GM20431 (cell line): Measurements from ENCODE around the gene IKZF5.

Experiments
- in situ Hi-C: fragments of 300-500 bp; cut with MseI, MboI; formaldehyde crosslinking; loops from one replicate; pipeline ENCODE4 v1.15.0; 2020; ENCODE audit warnings: low sequenced_read_pairs; ENCODE audit not compliant: unreplicated experiment

IKZF5 gene, protein sequence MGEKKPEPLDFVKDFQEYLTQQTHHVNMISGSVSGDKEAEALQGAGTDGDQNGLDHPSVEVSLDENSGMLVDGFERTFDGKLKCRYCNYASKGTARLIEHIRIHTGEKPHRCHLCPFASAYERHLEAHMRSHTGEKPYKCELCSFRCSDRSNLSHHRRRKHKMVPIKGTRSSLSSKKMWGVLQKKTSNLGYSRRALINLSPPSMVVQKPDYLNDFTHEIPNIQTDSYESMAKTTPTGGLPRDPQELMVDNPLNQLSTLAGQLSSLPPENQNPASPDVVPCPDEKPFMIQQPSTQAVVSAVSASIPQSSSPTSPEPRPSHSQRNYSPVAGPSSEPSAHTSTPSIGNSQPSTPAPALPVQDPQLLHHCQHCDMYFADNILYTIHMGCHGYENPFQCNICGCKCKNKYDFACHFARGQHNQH

DNA sequence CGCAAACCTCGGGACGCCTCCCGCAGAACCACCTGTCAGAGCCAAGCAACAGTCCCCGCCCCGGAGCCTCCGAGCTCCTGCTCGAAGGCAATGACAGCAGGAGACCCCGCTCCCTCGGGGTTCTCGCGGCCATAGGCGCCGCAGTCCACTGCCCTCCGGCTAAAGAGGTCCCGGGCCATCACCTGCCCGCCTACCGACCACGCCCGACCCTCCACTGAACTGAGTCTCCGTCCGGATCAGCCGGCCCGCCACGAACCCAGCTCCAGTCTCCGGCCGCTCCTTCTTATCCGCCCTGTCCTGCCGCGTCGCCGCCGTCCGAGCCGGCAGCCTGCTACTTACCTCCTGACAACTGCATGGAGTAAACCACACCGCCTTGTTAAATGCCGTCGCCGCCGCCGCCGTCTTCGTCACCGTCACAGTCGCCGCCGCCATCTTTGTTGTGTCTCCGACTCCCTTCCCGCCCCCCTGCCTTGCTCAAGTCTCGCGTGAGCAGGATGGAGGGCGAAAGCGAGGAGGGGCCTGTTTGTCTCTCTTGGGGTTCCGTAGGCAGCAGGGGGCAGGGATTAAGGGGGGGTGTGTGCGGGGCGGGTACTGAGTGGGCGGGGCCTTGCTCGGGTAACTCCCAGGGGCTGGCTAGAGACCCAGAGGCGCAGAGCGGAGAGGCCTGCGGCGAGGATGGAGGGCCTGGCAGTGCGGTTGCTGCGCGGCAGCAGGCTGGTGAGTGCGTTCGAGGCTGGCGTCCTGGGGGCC, at the start of gene IKZF5, which contains the start of gene ACADSB:
Gene IKZF5 (minus strand): TSS at position 441 of the 750 bp plus-strand sequence. CDS start 10,170 bp downstream, outside the sequence.
Gene ACADSB (plus strand): TSS at position 652 of the 750 bp plus-strand sequence. CDS start 24 bp downstream, at position 676.
- in situ Hi-C loops = no loop called here

DNA sequence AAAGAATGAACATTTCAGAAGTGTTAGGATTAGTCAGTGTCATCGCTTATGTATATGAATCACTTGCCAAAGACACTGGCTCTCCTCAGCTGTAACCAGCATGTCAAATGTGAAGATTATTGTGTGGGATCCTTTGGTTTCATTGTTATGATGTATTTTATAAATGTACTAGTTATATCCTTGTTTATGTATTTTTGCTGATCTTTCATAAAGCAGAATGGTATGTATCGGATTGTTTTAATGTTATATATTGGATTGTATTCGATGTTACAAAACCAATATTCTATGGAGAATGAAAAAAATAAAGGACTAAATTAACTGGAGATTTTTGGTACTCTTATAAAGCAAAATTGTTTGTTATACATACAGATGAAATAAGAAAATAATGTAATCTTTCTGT, 49.4 kb upstream of the IKZF5 start:
- in situ Hi-C loops = no loop called here

DNA sequence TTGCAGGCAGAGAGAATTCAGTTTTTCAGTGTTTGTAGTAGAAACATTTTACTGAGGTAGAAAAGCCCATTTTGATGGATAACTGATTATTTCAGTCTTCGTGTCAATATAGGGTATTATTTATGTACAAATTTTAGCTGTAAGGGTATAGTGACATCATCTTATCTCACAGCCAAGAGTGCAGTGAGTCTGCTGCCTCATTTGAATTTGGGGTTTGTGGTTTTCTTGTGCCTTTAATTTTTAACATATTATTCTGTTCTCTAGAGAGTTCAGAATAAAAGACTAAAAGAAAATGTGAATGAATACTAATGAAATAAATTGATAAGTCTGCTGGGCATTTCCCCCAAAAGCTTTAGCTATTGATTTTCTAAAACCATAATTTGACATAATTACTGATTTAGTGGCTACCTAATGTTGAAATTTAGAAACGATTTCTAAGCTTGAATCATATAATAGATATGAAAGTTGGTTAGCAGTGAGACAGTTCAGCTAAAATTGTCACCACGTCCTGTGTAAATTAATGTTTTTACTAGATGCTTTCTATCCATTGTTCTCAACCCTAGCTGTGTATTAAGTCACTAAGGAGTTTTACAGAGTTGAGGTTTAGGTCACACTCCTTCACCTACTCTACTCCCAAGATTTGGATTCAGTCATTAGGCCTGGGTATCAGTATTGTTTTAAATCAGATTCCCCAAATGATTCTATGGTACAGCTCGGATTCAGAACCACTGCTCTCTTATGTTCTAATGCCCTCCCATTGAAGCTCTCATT, 37.6 kb upstream of the IKZF5 start:
- in situ Hi-C loops = loop anchor here (25.0 kb wide), 1 partner anchor 516 kb away; no protein-coding TSS in a partner anchor

DNA sequence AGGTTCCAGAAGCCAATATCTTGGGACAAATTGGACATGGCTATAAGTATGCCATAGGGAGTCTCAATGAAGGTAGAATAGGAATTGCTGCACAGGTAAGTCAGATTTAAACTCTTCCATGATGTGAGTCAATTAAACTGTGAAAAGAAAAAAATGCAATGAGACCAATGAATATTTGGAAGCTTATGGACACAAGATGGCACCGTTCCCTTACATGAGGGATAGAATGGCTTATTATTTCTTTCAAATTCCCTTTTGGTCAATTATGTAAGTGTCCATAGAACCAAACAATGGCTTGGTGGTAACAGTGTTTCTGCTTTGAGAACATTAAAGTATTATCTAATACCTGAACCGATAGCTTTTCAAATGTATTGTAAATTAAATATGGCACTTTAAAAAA, 35.8 kb upstream of the IKZF5 start:
- in situ Hi-C loops = loop anchor here (25.0 kb wide), 1 partner anchor 518 kb away; no protein-coding TSS in a partner anchor

DNA sequence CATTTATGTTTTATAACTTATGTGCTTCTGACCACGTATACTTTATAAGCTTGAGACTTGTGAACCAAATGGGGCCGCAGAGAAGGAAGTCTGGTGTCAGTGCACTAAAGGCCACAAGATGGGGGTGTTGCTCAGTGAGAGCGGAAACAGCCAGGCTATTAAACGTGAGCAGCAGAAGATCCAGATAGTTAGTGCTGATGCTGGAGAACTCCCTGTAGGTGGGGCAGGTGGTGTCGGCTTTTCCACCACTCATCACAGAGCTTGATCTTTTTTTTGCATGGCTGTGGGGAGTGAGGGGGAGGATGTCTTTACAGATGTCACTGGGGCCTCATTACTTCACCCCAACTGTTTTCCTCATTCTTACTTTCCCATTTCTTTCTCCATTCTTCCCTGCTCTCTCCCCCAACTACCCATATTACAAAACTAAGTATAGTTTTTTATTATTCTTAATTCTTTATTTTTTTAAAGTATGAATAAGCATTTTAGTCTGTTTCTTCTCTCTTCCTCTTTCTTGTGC, 34.9 kb upstream of the IKZF5 start:
- in situ Hi-C loops = loop anchor here (25.0 kb wide), 1 partner anchor 519 kb away; no protein-coding TSS in a partner anchor

DNA sequence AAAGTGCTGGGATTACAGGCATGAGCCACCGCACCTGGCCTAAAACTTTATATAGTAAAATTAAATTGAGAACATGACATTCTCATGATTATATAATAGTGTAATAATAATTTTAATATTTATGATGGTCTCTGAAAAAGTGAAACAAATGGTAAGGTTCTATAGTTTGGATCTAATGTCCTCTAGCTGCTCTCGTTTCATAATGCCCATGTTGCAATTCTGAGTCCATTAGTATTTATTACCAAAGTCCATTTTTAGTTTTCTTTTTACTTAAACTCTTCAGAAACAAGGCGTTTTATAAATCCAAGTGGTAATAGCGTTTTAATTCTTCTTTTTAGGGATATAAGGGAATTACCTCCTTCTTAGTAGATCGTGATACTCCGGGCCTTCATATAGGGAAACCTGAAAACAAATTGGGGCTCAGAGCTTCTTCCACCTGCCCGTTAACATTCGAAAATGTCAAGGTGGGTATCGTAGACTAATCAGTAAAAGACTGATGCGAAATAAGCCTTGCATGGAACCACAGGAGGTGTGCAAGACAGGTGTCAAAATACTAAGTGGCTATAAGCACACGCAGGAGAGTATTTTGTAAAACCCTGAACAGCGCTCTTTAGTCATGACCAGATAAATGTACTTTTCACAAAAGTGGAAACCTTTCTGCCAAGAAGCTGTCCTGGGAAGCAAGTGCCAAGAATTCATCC, 34.3 kb upstream of the IKZF5 start:
- in situ Hi-C loops = loop anchor here (25.0 kb wide), 1 partner anchor 519 kb away; no protein-coding TSS in a partner anchor

DNA sequence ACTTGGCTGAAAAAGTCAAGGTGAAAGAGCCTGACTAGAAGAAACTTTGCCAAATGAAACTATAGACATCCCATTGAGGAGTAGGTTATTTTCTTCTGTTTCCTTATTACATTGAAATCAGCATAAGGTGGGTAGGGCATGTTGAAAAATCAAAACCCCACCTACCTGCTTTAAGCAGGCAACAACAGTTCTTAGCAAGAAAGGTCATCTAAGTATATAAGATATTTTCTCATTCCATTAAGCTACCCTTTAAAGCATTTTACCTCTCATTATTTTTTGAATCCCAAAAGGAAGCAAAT, 31.0 kb upstream of the IKZF5 start:
- in situ Hi-C loops = loop anchor here (25.0 kb wide), 1 partner anchor 523 kb away; no protein-coding TSS in a partner anchor

DNA sequence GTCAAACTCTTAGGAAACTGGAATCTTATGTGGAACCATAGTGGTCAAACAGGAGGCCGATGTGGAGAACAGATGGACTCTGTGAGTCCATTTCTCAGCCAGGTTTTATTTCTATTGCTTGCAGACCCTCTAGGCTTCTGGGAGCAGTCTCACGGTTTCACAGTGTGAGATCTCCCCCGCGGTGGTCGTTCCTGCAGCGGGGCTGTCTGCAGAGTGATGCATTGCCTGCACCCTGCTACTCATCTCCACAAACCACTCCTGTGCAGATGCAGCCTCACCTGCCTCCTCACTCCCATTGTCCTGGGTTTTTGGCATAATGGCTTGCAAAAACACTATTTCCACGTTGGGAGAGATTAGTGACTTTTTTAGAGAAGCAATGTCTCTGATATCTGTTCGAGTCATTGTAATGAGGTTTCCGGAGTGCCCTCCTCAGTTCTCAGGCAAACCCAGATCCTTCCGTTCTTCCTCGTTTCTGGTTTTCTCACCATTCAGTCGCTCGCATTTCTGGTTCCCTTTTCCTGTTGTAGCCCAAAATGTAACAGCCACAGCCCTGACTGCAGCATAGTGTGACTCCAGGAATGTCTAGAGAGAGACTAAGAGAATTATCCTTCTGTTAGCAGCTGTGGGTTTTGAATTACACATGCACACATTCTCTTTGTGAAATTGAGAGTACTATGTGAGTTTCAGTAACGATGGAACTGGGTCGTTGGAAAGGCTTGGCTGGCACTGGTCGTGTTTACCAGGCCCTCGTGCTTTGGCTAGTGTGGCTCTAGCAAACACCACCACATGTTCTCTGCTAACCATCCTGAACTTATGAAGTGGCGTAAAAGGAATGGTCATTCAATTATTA, 30.4 kb upstream of the IKZF5 start:
- in situ Hi-C loops = loop anchor here (25.0 kb wide), 1 partner anchor 523 kb away; no protein-coding TSS in a partner anchor

DNA sequence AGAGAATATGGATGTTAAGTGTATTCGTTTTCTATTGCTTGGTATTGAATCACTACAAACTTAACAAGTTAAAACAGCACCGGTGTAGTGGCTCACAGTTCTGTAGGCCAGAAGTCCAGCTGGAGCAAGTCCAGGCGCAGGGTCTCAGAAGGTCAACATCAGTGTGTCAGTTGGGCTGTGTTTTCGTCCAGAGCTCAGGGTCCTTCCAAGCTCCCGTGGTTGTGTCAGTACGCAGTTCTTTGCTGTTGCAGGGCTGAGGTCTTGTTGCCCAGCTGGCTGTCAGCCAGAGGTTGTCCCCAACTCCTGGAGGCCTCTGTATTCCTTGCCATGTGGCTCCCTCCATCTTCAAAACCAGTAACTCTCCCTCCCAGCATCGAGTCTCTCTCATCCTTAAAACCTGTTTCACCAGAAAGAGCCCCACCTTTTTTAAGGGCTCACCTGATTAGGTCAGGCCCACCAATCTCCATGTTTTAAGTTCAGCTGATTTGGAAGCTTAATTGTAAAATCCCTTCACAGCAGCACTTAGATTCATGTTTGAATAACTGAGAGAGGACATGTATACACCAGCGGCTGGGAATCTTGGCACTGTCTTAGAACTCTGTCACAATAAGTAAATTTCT, 27.0 kb upstream of the IKZF5 start:
- in situ Hi-C loops = loop anchor here (25.0 kb wide), 1 partner anchor 527 kb away; no protein-coding TSS in a partner anchor

DNA sequence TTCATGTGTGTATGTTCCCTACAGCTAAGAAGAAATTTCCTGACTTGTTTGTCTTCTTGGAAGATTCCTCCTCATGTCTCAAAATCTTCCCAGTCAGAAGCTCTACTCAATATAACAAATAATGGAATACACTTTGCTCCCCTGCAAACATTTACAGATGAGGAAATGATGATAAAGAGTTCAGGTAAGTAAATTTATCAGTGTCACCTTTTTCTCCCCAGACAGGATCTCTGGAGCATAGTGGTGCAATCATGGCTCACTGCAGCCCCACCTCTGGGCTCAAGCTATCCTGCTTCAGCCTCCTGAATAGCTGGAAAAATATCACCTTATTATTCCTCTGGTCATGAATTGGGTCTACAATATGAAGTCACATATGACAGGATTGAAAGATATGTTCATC, 25.7 kb upstream of the IKZF5 start:
- in situ Hi-C loops = loop anchor here (25.0 kb wide), 1 partner anchor 528 kb away; no protein-coding TSS in a partner anchor

DNA sequence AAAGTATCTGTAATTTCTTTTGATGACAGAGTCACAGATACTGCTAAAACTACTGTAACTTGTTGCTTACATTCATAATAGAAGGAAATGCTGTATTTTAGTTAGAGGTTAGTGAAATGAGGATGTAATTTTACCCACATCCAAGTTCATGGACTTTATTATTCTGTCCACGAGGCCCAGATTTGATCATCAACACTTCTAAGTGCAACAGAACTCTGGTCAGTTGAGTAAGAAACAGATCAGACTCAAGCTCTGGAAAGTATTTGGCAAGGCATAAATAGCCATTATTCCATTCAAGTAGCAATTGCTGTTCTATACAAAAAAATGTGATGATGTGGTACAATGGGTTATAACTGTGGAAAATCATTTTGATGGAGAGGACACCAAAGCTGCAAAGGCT, 22.5 kb upstream of the IKZF5 start:
- in situ Hi-C loops = loop anchor here (25.0 kb wide), 1 partner anchor 531 kb away; no protein-coding TSS in a partner anchor

DNA sequence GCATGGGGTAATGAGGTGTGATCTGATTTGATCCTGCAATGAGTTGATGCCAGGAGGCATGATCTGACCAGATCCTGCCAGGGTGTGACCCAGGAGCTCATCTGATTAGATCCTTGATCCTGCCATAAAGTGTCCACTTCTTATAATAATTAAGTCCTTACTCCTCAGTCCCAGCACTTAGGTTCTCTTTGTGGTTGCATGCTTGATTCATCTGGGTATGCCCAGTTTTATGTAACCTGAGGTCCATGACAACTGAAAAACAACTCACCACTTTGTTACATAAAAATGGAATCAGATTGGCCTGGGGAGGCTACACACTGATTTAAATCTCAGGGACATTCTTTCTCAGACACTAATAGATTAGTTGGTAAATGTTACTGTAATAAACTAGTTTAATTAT, 19.3 kb upstream of the IKZF5 start:
- in situ Hi-C loops = loop anchor here (25.0 kb wide), 1 partner anchor 534 kb away; no protein-coding TSS in a partner anchor

DNA sequence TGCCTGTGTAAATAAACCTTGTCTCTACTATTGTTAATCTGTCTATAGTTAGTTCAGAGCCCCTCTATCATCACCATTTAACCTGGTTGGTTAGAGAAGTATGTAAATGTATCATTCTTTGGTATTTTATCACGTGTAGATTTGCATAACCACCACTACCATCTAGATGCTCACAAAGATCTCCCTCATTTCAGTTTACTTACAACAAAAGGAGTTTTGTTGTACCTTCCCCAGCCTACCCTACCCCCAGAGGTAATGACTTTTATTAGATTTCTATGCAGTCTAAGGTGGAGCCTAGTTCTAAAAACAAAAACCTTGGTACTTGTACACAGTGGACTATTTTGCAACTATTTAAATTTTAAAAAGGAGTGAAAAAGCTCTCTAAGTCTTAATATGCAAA, 17.7 kb upstream of the IKZF5 start:
- in situ Hi-C loops = loop anchor here (25.0 kb wide), 1 partner anchor 536 kb away; no protein-coding TSS in a partner anchor

DNA sequence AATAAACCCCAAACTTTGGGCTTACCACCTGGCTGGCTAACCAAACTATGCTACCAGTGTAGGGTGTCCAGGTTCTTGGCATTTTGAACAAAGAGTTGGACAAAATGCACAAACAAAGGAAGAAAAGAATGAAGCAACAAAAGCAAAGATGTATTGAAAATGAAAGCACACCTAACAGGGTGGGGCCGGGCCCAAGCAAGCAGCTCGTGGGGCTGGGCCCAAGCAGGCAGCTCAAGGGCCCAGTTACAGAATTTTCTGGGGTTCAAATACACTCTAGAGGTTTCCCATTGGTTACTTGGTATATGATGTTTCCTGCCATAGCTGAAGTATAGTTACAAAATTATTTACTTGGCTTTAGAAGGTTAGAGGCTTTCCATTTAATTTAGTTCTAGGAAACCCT, 15.9 kb upstream of the IKZF5 start:
- in situ Hi-C loops = no loop called here

DNA sequence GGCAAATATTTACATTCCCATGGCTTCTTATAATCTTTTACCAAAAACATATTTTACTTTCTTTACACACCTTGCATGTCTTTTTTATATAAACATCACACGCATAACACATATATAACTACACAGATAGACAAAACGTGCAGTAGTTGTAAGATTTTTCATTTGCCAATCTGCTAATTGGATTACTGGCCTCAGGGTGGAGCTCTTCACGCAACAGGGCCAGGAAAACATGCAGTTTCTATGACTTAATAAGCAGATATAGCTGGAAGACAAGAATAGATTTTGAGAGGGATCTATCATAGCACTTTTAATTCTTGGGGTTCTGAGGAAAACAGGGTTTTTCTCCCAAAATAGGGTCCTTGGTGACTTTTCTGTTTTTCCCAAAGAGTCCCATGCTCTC, 12.9 kb upstream of the IKZF5 start:
- in situ Hi-C loops = no loop called here

DNA sequence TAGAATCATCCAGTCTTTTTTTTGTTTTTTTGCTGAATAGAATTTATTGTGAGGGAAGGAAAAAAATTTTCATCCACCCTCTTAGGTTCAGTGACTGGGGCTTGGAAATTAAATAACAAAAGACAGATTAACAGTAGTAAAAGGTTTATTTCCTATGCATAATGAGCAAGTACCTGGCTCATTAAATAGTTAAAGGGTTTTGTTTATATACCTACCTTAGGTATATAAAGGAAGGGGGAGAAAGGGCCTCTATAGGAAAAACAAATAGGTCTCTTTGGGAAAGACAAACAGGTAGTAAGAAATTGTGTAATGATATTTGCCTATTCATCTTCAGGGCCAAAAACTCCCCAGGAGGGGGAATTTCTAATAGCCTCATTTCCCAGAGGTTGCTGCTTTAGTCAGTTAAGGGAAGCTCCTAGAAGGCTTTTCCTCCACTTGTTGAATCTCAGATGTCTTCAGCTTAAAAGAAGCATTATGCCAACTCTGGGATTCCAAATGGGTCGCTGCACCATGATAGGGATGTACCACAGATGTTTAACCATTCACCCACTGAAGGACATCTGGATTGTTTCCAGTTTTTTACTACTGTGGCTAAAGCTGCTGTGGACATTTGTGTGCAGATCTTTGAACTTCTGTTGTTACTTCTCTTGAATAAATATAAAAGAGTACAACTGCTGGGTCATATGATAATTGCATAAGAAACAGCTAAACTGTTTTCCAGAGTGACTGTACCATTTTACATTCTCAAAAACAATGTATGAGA, 11.5 kb upstream of the IKZF5 start:
- in situ Hi-C loops = no loop called here

DNA sequence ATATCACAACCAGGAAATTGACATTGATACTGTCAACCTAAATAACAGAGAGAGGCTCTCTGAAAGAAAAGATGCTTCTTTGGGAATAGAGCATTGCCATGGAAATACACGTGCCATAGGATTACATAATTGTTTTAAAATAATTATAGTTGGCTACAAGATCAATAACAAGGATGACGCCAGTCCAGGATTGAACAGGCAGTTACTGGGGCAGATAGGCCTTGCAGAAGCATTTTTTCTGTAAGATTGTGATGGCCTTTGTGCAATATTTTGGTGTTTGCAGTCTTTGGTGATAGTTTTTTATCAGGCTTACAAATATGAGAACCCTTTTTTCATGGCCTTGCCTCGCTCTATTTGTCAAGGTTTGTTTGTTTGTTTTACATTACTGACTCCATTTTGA, 10.7 kb upstream of the IKZF5 start:
- in situ Hi-C loops = no loop called here
